ENCODE results near the gene CYBRD1. TPM values are rescaled to one million over a fixed set of nuclear protein-coding genes. Genes with fewer than 3 reads are reported as not detected.

Gene CYBRD1
- total and polyA plus RNA-seq, 10 of the 15 experiments (the other 5 are each of a cell fraction or from before 2014, with no cell fraction given) = 10.8 to 51.9 (median 29.6) TPM

DNA sequence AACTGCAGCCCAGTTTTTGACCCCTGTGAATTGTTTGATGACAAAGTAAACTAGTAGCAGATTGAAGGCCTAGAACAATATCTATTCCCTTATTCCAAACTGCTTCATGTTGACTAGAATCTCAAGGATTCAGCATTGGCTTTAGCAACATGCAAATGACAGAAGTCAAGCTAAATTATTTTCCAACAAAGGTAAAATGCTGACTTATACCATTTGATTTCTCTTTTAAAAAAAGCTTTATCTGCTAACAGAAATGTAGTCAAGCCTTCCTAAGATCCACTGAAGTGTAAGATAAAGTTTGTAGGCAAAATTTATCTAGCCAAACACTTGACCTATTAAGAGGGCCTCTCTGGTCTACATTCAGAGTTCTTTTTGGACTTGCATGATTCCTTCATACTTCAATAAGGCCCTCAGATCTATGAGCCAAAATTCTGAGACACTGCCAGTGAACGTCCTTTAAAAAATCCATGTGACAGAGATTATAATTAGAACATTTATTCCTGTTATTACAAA lies 9.5 kb upstream of the CYBRD1 start:
- no peak overlapping the region for H3K4me2 ChIP-seq (ENCODE audit: control insufficient read depth, insufficient read depth)
- TF ChIP-seq, protein P1, sequence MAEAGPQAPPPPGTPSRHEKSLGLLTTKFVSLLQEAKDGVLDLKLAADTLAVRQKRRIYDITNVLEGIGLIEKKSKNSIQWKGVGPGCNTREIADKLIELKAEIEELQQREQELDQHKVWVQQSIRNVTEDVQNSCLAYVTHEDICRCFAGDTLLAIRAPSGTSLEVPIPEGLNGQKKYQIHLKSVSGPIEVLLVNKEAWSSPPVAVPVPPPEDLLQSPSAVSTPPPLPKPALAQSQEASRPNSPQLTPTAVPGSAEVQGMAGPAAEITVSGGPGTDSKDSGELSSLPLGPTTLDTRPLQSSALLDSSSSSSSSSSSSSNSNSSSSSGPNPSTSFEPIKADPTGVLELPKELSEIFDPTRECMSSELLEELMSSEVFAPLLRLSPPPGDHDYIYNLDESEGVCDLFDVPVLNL (IDR thresholded peaks at IDR 0.05; ENCODE audit: low read depth, low read length) = no peak
- TF ChIP-seq, protein P2, sequence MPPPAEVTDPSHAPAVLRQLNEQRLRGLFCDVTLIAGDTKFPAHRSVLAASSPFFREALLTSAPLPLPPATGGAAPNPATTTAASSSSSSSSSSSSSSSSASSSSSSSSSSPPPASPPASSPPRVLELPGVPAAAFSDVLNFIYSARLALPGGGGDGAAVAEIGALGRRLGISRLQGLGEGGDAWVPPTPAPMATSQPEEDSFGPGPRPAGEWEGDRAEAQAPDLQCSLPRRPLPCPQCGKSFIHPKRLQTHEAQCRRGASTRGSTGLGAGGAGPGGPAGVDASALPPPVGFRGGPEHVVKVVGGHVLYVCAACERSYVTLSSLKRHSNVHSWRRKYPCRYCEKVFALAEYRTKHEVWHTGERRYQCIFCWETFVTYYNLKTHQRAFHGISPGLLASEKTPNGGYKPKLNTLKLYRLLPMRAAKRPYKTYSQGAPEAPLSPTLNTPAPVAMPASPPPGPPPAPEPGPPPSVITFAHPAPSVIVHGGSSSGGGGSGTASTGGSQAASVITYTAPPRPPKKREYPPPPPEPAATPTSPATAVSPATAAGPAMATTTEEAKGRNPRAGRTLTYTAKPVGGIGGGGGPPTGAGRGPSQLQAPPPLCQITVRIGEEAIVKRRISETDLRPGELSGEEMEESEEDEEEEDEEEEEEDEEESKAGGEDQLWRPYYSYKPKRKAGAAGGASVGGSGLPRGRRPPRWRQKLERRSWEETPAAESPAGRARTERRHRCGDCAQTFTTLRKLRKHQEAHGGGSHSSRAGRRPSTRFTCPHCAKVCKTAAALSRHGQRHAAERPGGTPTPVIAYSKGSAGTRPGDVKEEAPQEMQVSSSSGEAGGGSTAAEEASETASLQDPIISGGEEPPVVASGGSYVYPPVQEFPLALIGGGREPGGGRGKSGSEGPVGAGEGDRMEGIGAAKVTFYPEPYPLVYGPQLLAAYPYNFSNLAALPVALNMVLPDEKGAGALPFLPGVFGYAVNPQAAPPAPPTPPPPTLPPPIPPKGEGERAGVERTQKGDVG (CRISPR knock-in tag; IDR thresholded peaks at IDR 0.05) = no peak
- TF ChIP-seq KLF5 (IDR thresholded peaks at IDR 0.05; ENCODE audit: partially characterized antibody) (no peak), PML (IDR thresholded peaks at IDR 0.05; ENCODE audit: low read length) (no peak), ZZZ3 (IDR thresholded peaks at IDR 0.05; ENCODE audit: control insufficient read depth, insufficient read length, low read depth) (no peak)
- TF ChIP-seq, protein P3, sequence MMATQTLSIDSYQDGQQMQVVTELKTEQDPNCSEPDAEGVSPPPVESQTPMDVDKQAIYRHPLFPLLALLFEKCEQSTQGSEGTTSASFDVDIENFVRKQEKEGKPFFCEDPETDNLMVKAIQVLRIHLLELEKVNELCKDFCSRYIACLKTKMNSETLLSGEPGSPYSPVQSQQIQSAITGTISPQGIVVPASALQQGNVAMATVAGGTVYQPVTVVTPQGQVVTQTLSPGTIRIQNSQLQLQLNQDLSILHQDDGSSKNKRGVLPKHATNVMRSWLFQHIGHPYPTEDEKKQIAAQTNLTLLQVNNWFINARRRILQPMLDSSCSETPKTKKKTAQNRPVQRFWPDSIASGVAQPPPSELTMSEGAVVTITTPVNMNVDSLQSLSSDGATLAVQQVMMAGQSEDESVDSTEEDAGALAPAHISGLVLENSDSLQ (IDR thresholded peaks at IDR 0.05) = no peak
- TF ChIP-seq, protein P4, sequence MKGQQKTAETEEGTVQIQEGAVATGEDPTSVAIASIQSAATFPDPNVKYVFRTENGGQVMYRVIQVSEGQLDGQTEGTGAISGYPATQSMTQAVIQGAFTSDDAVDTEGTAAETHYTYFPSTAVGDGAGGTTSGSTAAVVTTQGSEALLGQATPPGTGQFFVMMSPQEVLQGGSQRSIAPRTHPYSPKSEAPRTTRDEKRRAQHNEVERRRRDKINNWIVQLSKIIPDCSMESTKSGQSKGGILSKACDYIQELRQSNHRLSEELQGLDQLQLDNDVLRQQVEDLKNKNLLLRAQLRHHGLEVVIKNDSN (IDR thresholded peaks at IDR 0.05; ENCODE audit: borderline replicate concordance, extremely low read length, insufficient read depth, low read depth, low read length) = no peak
- TF ChIP-seq, protein P5, sequence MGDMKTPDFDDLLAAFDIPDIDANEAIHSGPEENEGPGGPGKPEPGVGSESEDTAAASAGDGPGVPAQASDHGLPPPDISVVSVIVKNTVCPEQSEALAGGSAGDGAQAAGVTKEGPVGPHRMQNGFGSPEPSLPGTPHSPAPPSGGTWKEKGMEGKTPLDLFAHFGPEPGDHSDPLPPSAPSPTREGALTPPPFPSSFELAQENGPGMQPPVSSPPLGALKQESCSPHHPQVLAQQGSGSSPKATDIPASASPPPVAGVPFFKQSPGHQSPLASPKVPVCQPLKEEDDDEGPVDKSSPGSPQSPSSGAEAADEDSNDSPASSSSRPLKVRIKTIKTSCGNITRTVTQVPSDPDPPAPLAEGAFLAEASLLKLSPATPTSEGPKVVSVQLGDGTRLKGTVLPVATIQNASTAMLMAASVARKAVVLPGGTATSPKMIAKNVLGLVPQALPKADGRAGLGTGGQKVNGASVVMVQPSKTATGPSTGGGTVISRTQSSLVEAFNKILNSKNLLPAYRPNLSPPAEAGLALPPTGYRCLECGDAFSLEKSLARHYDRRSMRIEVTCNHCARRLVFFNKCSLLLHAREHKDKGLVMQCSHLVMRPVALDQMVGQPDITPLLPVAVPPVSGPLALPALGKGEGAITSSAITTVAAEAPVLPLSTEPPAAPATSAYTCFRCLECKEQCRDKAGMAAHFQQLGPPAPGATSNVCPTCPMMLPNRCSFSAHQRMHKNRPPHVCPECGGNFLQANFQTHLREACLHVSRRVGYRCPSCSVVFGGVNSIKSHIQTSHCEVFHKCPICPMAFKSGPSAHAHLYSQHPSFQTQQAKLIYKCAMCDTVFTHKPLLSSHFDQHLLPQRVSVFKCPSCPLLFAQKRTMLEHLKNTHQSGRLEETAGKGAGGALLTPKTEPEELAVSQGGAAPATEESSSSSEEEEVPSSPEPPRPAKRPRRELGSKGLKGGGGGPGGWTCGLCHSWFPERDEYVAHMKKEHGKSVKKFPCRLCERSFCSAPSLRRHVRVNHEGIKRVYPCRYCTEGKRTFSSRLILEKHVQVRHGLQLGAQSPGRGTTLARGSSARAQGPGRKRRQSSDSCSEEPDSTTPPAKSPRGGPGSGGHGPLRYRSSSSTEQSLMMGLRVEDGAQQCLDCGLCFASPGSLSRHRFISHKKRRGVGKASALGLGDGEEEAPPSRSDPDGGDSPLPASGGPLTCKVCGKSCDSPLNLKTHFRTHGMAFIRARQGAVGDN (IDR thresholded peaks at IDR 0.05) = no peak

More for the DNA sequence above, 9.5 kb upstream of the CYBRD1 start:
- no peak overlapping the region for H3K9ac ChIP-seq (ENCODE audit: control insufficient read depth, insufficient read depth, low read length)
- DNase-seq (ENCODE audit: low read depth, low spot score) (no peak), ATAC-seq (no peak), FAIRE-seq (no peak)
- BruUV-seq (replicated peaks) = no TSS peak
- ChIA-PET CTCF (interaction anchor here (1.9 kb wide), 1 partner anchor 19 kb away, joined by 9 read pairs; no protein-coding TSS in a partner anchor), SMC1A (ENCODE audit: uncharacterized antibody, unreplicated experiment) (interaction anchor here (0.6 to 4.4 kb wide), 5 partner anchors 9 to 584 kb away, joined by 3 to 46 read pairs (median 6); partner anchors contain the start of genes CYBRD1 and GORASP2), POLR2A (interaction anchor here (0.7 to 1.2 kb wide), 4 partner anchors 9 to 627 kb away, joined by 3 to 4 read pairs (median 3); no protein-coding TSS in a partner anchor), RAD21 (ENCODE audit: unreplicated experiment) (interaction anchor here (0.7 to 4.8 kb wide), 4 partner anchors 11 to 96 kb away, joined by 3 to 23 read pairs (median 4); no protein-coding TSS in a partner anchor)
- peaks cover 30% of the 10 kb centered on the region for H3K4me1 ChIP-seq (ENCODE audit: control insufficient read depth, insufficient read depth, low read length)
- intact Hi-C loops (cut with micrococcal nuclease; ENCODE audit: unreplicated experiment) = no loop called here
- no peaks in the 10 kb centered on the region for H3K36me3 ChIP-seq (ENCODE audit: control insufficient read depth in 2 of 2, insufficient read depth in 2 of 2, low read length in 1 of 2)
- H4K20me1 ChIP-seq (ENCODE audit: control insufficient read depth, insufficient read depth) = no peaks in the 10 kb centered on the region
- no peaks in the 10 kb centered on the region for H3K27me3 ChIP-seq (replicated peaks in 1 of 2; ENCODE audit: control insufficient read depth in 2 of 2, insufficient read depth in 2 of 2, low read length in 1 of 2)
- H3K4me3 ChIP-seq = no peak overlapping the region
- WGBS (ENCODE audit: insufficient coverage, insufficient replicate concordance, low lambda C conversion rate, missing lambda C conversion rate) = 84% methylated on average over 1 of the region's 1 CpG
- H3K9me3 ChIP-seq (replicated peaks; ENCODE audit: control insufficient read depth, insufficient read depth, low read length) = no peaks in the 10 kb centered on the region; the same call in 2 of the 3 replicates
- H2AFZ ChIP-seq (ENCODE audit: control insufficient read depth, low read depth, low read length) = no peak overlapping the region
- no peaks in the 10 kb centered on the region for H3K79me2 ChIP-seq (ENCODE audit: control insufficient read depth, insufficient read depth, low read length)
- H3K27ac ChIP-seq (ENCODE audit: control insufficient read depth, insufficient read depth) = no peak overlapping the region
- in situ Hi-C loops (cut with MboI) = no loop called here
